ENCODE measurements around the gene PDE4B.
A peak's percentile ranks its signal among the peaks of the same experiment; 100 is the strongest.

Gene PDE4B

GRCh38 chr1:66265796-66266195, 473.1 kb downstream of the PDE4B start:
- Histone ChIP-seq H3K4me3 (replicated peaks; ENCODE audit: low read depth, low read length) (no peak overlapping the region), H3K36me3 (ENCODE audit: control insufficient read depth, insufficient read depth, low read length) (no peaks in the 10 kb centered on the region), H3K27me3 (replicated peaks; ENCODE audit: control insufficient read depth, insufficient read depth, low read length) (no peaks in the 10 kb centered on the region)
- no peak for DNase-seq (ENCODE audit: extremely low read depth, insufficient read length)
- TF ChIP-seq CTCF (IDR thresholded peaks at IDR 0.05; ENCODE audit: insufficient read depth, low read length, poor library complexity, severe bottlenecking), result peak; percentile 5

GRCh38 chr1:66266350-66266749, 473.7 kb downstream of the PDE4B start:
- DNase-seq (ENCODE audit: extremely low read depth, insufficient read length), result no peak
- Histone ChIP-seq H3K4me3 (replicated peaks; ENCODE audit: low read depth, low read length) (no peak overlapping the region), H3K27me3 (replicated peaks; ENCODE audit: control insufficient read depth, insufficient read depth, low read length) (no peaks in the 10 kb centered on the region), H3K36me3 (ENCODE audit: control insufficient read depth, insufficient read depth, low read length) (no peaks in the 10 kb centered on the region)
- TF ChIP-seq CTCF (IDR thresholded peaks at IDR 0.05; ENCODE audit: insufficient read depth, low read length, poor library complexity, severe bottlenecking), result no peak

GRCh38 chr1:66266756-66267155, 474.1 kb downstream of the PDE4B start:
- H3K4me3 ChIP-seq (replicated peaks; ENCODE audit: low read depth, low read length), result no peak overlapping the region
- no peak for DNase-seq (ENCODE audit: extremely low read depth, insufficient read length)
- no peaks in the 10 kb centered on the region for H3K27me3 ChIP-seq (replicated peaks; ENCODE audit: control insufficient read depth, insufficient read depth, low read length)
- no peaks in the 10 kb centered on the region for H3K36me3 ChIP-seq (ENCODE audit: control insufficient read depth, insufficient read depth, low read length)
- no peak for TF ChIP-seq CTCF (IDR thresholded peaks at IDR 0.05; ENCODE audit: insufficient read depth, low read length, poor library complexity, severe bottlenecking)

- no peak overlapping the region for H3K4me3 ChIP-seq (replicated peaks; ENCODE audit: low read depth, low read length)
- no peaks in the 10 kb centered on the region for H3K36me3 ChIP-seq (ENCODE audit: control insufficient read depth, insufficient read depth, low read length)
- no peak for TF ChIP-seq CTCF (IDR thresholded peaks at IDR 0.05; ENCODE audit: insufficient read depth, low read length, poor library complexity, severe bottlenecking)
- H3K27me3 ChIP-seq (replicated peaks; ENCODE audit: control insufficient read depth, insufficient read depth, low read length), result no peaks in the 10 kb centered on the region
- DNase-seq (ENCODE audit: extremely low read depth, insufficient read length), result no peak
Observed at GRCh38 chr1:66267201-66267940, 474.7 kb downstream of the PDE4B start.

GRCh38 chr1:66269222-66269621, 476.5 kb downstream of the PDE4B start:
- no peaks in the 10 kb centered on the region for H3K27me3 ChIP-seq (replicated peaks; ENCODE audit: control insufficient read depth, insufficient read depth, low read length)
- no peak for TF ChIP-seq CTCF (IDR thresholded peaks at IDR 0.05; ENCODE audit: insufficient read depth, low read length, poor library complexity, severe bottlenecking)
- H3K4me3 ChIP-seq (replicated peaks; ENCODE audit: low read depth, low read length), result no peak overlapping the region
- H3K36me3 ChIP-seq (ENCODE audit: control insufficient read depth, insufficient read depth, low read length), result no peaks in the 10 kb centered on the region
- DNase-seq (ENCODE audit: extremely low read depth, insufficient read length), result no peak
